IPS-18c (cell line): ENCODE results near the gene NFKBIZ.
A peak's percentile ranks its signal among the peaks of the same experiment; 100 is the strongest.

Experiments
- H3K4me3 ChIP-seq: 2 replicates; pipeline ENCODE4 v1.7.0; 2013; ENCODE audit warnings: low read depth, mild to moderate bottlenecking, low read length, moderate library complexity; ENCODE audit not compliant: insufficient read depth
- H3K9me3 ChIP-seq: one replicate; pipeline ENCODE4 v1.6.1; 2013; ENCODE audit warnings: mild to moderate bottlenecking, low read length, moderate library complexity; ENCODE audit not compliant: control insufficient read depth, insufficient read depth

NFKBIZ gene

GRCh38 chr3:101848754-101849713 lies at the start of gene NFKBIZ:
Gene NFKBIZ (plus strand): TSS chr3:101849514. CDS start chr3:101849629, 115 bp downstream.
- Histone ChIP-seq H3K9me3 (no peaks in the 10 kb centered on the region), H3K4me3 (peak within 1 kb of the TSS; percentile 82)

- Histone ChIP-seq H3K4me3 (no peak overlapping the region), H3K9me3 (no peaks in the 10 kb centered on the region)
Observed at GRCh38 chr3:101801174-101801573, 48.1 kb upstream of the NFKBIZ start.

GRCh38 chr3:101802179-101802578 lies 47.1 kb upstream of the NFKBIZ start:
- H3K9me3 ChIP-seq, result no peaks in the 10 kb centered on the region
- no peak overlapping the region for H3K4me3 ChIP-seq

GRCh38 chr3:101803173-101803782 lies 46.0 kb upstream of the NFKBIZ start:
- Histone ChIP-seq H3K4me3 (no peak overlapping the region), H3K9me3 (no peaks in the 10 kb centered on the region)

- Histone ChIP-seq H3K9me3 (no peaks in the 10 kb centered on the region), H3K4me3 (no peak overlapping the region)
Observed at GRCh38 chr3:101803939-101804338, 45.4 kb upstream of the NFKBIZ start.

- Histone ChIP-seq H3K9me3 (no peaks in the 10 kb centered on the region), H3K4me3 (no peak overlapping the region)
Observed at GRCh38 chr3:101806491-101806890, 42.8 kb upstream of the NFKBIZ start.

- H3K4me3 ChIP-seq, result no peak overlapping the region
- no peaks in the 10 kb centered on the region for H3K9me3 ChIP-seq
Observed at GRCh38 chr3:101807888-101808287, 41.4 kb upstream of the NFKBIZ start.

GRCh38 chr3:101809178-101810021 lies 39.9 kb upstream of the NFKBIZ start:
- no peaks in the 10 kb centered on the region for H3K9me3 ChIP-seq
- no peak overlapping the region for H3K4me3 ChIP-seq

- Histone ChIP-seq H3K4me3 (no peak overlapping the region), H3K9me3 (no peaks in the 10 kb centered on the region)
Observed at GRCh38 chr3:101810022-101810418, 39.3 kb upstream of the NFKBIZ start.

GRCh38 chr3:101811875-101812274 lies 37.4 kb upstream of the NFKBIZ start:
- no peak overlapping the region for H3K4me3 ChIP-seq
- H3K9me3 ChIP-seq, result no peaks in the 10 kb centered on the region

- Histone ChIP-seq H3K4me3 (no peak overlapping the region), H3K9me3 (no peaks in the 10 kb centered on the region)
Observed at GRCh38 chr3:101812895-101813294, 36.4 kb upstream of the NFKBIZ start.

- Histone ChIP-seq H3K4me3 (no peak overlapping the region), H3K9me3 (no peaks in the 10 kb centered on the region)
Observed at GRCh38 chr3:101813817-101814440, 35.4 kb upstream of the NFKBIZ start.

- Histone ChIP-seq H3K4me3 (no peak overlapping the region), H3K9me3 (no peaks in the 10 kb centered on the region)
Observed at GRCh38 chr3:101814835-101815234, 34.5 kb upstream of the NFKBIZ start.

GRCh38 chr3:101816215-101817149 lies 32.8 kb upstream of the NFKBIZ start:
- Histone ChIP-seq H3K9me3 (no peaks in the 10 kb centered on the region), H3K4me3 (no peak overlapping the region)

- Histone ChIP-seq H3K4me3 (no peak overlapping the region), H3K9me3 (no peaks in the 10 kb centered on the region)
Observed at GRCh38 chr3:101817992-101818391, 31.3 kb upstream of the NFKBIZ start.

GRCh38 chr3:101819649-101820206 lies 29.6 kb upstream of the NFKBIZ start:
- Histone ChIP-seq H3K9me3 (no peaks in the 10 kb centered on the region), H3K4me3 (no peak overlapping the region)
